ENCODE measurements around the gene FOLR1.

FOLR1 gene

DNA sequence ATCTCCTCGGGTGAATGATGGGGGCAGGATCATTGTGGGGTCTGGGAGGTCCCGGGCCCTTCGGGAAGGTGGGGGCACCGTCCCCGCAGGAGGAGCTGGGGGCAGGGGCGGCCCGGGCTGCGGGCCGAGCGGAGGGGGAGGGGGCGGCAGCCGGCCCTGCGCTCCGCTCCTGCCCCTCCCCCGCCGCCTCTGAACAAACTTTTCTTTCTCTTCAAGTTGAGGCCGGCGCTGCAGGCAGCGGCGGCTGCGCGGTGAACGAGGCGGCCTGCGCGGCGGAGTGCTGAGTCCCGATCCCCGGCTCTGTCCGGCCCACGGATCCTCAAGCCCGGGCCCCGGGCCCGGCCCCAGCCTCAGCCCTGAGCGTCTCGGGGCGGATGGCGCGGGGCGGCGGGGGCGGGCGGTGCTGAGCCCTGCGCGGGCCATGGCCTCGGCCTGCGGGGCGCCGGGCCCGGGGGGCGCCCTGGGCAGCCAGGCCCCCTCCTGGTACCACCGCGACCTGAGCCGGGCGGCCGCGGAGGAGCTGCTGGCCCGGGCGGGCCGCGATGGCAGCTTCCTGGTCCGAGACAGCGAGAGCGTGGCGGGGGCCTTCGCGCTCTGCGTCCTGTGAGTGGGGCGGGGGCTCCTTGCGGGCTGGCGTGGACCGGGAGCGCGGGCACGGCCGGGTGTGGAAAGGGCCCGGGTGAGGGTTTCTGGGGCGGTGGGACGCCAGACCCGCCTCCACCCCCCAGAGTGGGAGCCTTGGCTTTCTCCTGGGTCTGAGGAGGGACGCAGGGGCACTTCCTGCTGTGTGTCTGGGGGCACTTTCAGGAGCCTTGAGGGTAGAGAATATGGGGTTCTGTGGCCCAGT is 32.8 kb downstream of the FOLR1 start, which contains the start of gene INPPL1:
TSS of gene INPPL1 (plus strand) at position 204 of the 847 bp plus-strand sequence. CDS start at position 422, 218 bp downstream.
- peak in 2 of 5 donors; percentile 28 to 29 for DNase-seq

DNA sequence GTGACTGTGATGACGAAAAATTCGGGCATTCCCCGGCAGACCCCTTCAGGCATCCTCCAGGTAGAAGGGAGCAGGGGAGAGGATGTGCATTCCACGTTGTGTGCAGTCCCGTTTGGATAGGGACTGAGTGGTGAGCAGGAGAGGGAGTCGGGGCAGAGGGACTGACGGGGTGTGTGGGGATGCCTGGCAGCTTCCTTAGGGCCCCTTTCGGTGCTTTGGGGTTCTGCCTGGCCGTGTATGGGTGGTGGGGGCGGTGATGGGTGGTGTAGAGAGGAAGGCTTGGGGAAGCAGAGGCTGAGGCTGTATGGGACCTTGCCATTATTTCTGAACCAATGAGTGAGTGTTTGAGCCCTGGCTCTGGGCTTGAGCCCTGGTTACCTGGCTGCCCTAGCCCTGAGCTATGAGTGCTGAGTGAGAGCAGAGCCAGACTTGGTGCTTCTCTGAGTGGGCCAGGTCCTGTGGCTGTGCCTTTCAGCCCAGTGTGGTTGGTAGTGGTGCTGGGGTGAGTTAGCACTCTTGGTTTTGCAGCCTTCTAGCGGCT is 33.5 kb downstream of the FOLR1 start:
- peak in 1 of 5 donors; percentile 30 for DNase-seq

DNA sequence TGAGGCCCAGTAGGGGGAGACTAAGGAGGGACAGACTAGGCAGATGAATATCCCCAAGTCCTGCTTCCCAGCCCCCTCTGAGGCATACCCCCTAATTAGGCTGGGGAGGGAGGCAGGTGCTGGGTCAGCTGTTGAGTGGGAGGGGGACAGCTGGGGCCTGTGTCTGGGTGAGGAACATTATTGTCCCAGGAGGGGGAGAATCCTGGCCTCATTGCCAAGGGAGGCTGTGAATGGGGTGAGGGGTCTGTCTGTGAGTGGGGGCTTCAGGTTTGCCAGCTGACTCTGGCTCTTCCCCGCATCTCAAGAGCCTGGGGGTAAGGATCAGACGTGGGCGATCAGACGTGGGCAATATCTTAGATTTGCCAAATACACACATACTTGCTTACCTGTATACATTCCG is 34.8 kb downstream of the FOLR1 start:
- DNase-seq, result no peak

DNA sequence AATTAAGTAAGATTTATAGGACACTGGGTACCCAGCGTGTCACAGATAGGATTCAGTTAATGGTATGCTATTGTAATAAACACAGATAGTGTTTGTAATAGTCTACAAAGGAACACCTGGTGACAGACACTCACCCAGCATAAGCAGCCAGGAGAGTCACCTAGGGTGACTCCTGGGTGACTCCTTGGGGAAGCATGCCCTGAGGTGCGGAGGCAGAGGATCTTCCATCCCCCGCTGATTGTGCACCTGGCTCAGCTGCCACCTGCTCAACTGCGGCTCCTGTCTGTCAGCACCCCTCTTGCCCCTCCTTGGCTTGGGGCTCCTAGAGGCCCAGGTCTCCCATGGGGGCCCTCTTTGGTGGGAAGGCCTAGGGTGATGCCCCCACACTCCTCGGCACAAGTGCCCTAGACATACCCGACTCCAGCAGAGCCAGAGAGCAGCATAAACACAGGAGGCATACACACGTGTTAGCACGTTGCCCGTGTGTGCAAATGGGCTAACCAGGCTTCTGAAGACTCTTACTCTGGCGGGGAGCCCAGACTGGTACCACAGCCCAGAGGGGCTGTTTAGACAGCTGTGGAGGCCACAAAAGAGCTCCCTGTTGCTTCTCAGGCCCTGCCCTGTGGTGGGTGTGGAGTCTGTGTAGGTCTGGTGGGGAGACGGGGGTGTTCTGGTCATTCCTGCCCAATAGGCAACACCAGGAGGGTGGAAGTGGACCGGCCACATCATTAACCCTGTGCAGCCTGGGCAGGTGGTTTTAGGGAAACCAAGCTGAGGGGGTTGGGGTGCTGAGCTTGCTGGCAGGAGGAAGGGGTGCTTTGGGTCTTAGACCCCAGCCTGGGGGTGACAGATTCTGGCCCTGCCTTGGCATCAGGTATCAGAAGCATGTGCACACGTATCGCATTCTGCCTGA is 35.6 kb downstream of the FOLR1 start:
- DNase-seq, result no peak

DNA sequence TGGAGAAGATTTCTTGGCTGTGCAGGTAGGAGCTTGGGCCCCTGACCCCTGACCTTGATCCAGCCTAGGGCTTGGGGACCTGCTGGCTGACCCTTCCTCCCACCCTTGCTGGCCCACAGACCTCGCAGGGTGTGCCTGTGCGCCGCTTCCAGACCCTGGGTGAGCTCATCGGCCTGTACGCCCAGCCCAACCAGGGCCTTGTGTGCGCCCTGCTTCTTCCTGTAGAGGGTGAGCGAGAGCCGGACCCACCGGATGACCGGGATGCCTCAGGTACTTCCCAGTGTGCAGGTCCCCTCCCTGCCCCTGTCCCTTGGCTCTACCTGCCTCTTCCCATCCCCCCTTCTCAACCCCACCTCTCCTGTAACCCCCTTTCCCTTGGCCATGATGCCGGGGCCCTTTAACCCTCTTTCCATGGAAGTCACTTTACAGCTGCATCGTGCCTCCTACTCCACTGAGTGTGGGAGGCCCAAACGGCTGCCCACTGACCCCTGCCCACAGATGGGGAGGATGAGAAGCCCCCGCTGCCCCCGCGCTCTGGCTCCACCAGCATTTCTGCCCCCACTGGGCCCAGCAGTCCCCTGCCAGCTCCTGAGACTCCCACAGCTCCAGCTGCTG is 36.4 kb downstream of the FOLR1 start:
- DNase-seq, result no peak

DNA sequence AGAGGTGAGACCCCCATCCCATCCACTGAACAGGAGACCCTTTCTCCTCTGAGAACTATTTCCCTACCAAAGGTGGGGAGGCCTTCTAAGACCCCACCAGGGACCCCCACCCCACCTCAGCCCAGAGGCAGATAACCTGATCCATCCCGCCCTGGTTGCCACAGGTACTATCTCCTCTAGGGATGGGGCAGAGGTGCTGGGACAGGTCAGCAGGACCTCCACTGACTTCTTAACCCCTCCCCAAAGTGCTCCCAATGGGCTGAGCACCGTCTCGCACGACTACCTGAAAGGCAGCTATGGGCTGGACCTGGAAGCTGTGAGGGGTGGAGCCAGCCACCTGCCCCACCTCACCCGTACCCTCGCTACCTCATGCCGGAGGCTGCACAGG is 36.9 kb downstream of the FOLR1 start:
- no peak for DNase-seq

DNA sequence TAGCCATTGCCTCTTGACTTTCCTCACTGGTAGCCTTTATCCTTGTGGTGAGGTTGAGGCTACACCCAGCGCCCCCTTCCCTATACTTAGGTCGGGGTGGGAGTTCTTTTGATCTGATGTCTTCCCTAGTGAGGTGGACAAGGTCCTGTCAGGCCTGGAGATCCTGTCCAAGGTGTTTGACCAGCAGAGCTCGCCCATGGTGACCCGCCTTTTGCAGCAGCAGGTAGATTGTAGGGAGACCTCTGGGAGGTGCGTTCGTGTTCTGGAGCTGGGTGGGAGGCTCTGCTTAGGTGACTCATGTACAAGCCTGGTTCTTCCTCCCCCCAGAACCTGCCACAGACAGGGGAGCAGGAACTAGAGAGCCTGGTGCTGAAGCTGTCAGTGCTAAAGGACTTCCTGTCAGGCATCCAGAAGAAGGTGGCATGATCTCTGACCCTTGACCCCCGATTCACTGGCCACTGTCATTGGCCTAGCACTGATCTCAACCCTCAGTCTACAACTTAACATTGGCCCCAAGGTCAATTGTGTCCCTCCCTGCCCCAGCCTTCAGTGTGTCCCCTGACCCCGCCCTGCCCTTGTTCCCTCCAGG is 37.5 kb downstream of the FOLR1 start:
- no peak for DNase-seq

DNA sequence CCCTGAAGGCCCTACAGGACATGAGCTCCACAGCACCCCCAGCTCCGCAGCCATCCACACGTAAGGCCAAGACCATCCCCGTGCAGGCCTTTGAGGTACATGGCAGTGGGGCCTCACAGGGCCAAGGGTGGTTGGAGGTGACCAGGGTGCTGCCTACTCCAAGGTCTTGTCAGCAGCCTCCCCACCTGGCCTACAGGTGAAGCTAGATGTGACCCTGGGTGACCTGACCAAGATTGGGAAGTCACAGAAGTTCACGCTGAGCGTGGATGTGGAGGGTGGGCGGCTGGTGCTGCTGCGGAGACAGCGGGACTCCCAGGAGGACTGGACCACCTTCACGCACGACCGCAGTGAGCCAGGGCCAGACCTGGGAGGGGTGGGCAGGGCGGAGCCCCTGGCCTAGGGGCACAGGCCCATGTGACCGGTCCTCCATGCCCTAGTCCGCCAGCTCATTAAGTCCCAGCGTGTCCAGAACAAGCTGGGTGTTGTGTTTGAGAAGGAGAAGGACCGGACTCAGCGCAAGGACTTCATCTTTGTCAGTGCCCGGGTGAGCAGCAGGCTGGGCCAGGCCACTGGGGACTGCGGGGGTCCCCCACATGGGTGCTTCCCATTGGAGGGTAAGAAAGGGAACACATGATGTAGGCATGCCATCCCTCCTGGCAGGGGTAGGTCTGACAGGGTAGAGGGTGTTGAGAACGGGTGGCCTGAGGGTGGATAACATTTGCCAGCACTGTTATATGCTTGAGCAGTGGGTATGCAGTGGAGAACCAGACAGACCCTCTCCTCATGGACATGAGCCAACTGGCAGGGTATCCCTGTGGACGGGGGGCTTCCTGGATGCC is 38.2 kb downstream of the FOLR1 start:
- no peak for DNase-seq

DNA sequence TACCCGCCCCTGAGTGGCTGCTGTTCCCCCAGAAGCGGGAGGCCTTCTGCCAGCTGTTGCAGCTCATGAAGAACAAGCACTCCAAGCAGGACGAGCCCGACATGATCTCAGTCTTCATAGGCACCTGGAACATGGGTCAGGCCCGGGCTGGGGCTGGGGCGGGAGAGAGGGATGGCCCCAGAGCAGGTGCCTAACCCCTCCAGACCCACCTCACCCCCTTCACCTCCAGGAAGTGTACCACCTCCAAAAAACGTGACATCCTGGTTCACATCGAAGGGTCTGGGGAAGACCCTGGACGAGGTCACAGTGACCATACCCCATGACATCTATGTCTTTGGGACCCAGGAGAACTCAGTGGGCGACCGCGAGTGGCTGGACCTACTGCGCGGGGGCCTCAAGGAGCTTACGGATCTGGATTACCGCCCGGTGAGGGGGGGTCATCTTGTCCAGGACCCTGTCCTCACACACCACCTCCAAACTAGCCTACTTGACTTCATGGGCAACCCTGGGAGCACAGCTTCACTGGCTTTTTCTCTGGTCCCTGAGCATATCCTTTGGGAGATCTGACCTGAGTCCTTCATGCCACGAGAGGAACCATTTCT is 38.9 kb downstream of the FOLR1 start:
- no peak for DNase-seq

DNA sequence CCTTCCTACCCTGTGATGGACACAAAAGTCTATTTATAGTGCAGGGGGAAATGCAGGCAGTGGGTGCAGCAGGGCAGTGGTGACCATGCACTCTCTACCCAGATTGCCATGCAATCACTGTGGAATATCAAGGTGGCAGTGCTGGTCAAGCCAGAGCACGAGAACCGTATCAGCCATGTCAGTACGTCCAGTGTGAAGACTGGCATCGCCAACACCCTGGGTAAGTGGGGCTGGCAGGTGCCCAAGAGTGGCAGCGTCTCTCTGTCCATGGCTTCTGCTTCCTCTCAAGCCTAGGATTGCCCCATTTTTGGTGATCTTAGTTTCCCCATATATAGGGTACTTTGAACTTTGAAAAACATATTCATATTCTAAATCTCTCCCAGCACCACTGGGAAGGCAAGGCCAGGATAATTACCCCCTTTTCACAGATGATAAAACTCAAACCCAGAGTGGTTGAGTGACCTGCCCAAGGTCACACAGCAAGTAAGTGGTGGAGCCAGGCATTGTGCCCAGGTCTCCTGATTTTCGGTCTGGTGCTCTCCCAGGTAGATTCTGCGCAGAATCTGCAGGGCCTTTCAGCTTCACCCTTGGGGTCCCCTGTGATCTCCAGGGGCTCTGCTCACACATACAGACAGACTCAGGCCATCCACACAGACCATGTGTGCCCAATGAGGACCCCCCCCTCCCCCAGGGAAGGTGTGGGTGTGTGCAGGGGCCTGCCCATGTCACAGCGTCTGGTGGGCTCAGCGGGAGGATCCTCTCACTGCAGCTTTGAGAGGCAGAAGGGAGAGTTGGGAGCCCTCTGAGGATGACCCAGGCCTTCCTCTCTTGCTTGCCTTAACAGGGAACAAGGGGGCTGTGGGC is 39.7 kb downstream of the FOLR1 start:
- no peak for DNase-seq

DNA sequence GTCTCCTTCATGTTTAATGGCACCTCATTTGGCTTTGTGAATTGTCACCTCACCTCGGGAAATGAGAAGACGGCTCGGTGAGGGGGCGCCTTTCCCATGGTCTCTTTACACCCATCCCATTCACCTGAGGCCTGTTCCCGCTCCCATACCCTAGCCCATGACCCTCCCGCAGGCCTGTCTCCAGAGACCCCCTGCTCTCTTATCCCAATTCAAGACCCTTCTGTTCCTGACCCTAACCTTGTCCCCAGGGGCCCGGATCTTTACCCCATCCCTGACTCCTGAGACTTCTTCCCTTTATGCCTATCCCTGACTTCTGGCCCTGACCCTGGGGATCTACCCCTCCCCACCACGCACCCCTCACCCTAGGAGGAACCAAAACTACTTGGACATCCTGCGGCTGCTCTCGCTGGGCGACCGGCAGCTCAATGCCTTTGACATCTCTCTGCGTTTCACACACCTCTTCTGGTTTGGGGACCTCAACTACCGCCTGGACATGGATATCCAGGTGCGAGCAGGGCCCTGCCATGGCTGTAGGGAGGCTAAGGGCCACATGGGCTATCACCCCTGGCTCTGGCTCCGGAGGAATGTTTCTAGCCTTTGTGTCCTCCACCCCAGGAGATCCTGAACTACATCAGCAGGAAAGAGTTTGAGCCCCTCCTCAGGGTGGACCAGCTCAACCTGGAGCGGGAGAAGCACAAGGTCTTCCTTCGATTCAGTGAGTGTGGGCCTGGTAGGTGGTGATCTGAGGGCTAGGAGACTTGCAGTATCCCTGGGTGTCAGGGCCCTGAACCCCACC is 40.5 kb downstream of the FOLR1 start:
- DNase-seq, result no peak

DNA sequence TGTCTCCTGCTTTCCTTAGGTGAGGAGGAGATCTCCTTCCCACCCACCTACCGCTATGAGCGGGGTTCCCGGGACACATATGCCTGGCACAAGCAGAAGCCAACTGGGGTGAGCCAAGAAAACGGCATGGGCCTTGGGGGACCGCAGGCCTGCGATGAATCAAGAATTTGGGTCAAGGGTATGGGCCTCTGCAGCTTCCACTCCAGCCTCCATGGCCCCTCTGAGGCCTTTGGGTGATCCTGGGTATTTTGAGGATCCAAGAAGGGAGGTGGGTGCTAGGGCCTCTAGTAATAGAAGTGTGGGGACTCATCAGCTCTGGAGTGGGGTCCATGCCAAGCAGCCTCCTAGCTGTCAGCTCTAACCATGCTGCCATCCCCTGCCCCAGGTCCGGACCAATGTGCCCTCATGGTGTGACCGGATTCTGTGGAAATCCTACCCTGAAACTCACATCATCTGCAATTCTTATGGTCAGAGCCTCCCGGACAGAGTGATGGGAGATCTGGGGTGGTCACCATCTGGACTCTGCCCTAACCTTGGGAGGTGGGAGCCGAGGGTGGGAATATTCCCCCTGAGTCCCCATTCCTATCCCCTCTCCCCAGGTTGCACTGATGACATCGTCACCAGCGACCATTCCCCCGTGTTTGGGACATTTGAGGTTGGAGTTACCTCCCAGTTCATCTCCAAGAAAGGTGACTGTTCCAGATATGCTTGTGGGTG is 41.3 kb downstream of the FOLR1 start:
- no peak for DNase-seq

DNA sequence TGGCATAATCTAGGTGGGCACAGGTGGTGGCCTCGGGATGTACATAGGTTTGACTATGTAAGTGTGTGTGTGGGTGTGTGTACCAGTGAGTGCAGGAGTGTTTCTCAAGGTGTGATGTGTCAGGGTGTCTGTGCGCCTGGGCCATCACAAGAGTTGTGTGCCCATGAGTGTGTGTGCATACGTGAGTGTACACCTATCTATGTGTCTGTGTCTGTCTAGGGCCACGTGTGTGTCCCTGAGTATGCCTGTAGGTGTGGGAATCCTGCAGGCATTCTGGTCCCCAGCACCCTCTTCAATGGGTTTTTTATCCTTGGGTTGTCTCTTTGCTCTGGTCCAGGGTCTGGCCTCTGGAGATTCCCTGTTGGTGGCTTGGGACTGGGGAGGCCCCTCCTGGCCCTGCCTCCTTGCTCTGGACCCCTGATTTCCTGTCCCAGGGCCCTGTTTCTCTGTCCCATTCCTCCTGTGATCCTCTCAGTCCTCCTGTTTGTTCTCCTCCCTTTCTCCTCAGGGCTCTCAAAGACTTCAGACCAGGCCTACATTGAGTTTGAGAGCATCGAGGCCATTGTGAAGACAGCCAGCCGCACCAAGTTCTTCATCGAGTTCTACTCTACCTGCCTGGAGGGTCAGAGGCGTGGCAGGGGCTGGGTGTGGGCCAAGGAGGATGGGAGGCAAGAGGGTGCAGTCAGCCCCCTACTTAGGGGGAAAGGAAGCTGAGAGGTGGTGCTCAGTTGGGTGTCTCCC is 42.0 kb downstream of the FOLR1 start:
- no peak for DNase-seq

DNA sequence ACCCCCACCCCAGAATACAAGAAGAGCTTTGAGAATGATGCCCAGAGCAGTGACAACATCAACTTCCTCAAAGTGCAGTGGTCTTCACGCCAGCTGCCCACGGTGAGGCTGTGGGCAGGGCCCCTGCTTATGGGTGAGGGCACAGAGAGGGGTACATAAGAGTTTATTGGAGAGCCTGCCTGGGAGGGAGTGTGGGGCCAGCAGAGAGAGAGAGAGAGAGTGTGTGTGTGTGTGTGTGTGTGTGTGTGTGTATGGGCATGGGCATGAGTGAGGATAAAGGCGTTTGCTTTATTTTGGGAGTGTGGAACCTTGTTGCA is 42.5 kb downstream of the FOLR1 start:
- no peak for DNase-seq

DNA sequence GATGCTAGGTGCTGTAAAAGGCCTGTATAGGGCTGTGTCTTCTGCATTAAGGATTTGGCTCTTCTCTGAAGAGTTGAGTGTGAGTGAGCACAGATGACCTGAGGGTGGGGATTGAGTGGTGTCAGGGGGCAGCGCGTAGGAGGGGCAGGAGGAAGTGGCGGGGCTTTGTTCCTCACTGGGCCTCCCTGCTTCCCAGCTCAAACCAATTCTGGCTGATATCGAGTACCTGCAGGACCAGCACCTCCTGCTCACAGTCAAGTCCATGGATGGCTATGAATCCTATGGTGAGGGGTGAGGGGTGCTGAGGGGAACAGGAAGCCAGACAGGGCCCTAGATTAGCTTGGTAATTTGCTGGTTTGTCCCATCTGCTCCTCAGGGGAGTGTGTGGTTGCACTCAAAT is 43.0 kb downstream of the FOLR1 start:
- no peak for DNase-seq

DNA sequence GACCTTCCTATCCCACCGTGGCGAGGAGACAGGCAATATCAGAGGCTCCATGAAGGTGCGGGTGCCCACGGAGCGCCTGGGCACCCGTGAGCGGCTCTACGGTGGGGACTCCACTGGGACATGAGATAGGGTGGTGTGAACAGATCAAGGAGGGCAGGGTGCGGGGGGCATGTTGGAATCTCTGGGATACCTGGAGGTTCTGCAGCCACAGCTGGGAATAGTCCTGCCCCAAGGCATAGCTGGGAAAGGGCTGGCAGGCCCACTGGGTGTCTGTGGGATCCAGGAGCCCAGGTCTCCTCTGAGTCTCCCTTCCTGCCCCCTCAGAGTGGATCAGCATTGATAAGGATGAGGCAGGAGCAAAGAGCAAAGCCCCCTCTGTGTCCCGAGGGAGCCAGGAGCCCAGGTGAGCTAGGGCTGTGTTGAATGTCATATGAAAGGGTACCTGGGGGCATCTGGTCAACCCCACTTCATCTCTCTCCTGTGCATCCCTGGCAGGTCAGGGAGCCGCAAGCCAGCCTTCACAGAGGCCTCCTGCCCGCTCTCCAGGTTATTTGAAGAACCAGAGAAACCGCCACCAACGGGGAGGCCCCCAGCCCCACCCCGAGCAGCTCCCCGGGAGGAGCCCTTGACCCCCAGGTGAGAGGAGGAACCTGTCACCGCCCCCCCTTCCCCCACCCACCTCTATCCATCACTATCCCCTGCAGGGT is 43.6 kb downstream of the FOLR1 start:
- no peak for DNase-seq

DNA sequence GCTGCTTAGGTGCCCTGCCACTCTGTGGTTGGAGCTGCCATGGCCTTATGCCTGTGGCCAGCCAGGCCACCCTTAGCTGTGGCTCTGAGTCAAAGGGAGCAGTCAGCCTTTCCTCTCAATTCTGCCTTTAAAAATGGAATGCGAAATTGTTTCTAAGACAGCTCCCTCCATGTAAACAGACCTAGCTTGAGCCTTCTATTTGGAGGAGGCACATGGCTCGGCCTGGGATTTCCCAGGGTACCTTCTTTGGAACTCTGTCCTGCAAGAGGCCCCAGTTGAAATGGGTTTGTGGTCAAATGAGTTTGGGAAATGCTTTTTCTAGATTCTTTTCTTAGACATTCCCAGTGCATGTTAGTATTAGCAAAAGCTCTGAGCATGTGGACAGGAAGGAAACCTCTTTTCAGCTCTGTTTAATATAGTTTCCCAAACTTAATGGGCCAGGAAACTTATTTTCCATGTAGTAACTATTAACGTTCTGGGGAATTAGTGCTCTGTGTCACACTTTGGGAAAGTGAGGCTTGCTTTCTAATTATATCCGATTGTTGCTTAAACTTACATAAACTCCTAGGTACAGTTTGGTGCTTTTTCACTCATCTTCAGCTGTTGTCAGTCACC is 44.2 kb downstream of the FOLR1 start:
- no peak for DNase-seq

All from T-helper 1 cell (primary cell).